ENCODE data around the gene CHST11. TPM values are rescaled to one million over a fixed set of nuclear protein-coding genes. Genes with fewer than 3 reads are reported as not detected.
"Not testable (repeated sequence)": the region's sequence is repeated elsewhere in the genome, so short reads cannot be mapped to it uniquely, and the experiment has no call there.

CHST11 gene
- polyA plus RNA-seq, 10 donors: 1.8 to 3.7 (median 2.5) TPM

GRCh38 chr12:104796475-104796862 lies 339.7 kb downstream of the CHST11 start:
- DNase-seq: no peak

- DNase-seq: no peak
These were observed 342.7 kb downstream of the CHST11 start for GRCh38 chr12:104799458-104799857.

- no peak for DNase-seq
These were observed 344.3 kb downstream of the CHST11 start for GRCh38 chr12:104801005-104801404.

GRCh38 chr12:104801427-104801826 lies 344.7 kb downstream of the CHST11 start:
- no peak for DNase-seq

- no peak for DNase-seq
These were observed 345.5 kb downstream of the CHST11 start for GRCh38 chr12:104802208-104802607.

- peak in 1 of 3 donors; percentile 41 for DNase-seq
These were observed 348.4 kb downstream of the CHST11 start for GRCh38 chr12:104805186-104805585.

GRCh38 chr12:104806194-104806593 lies 349.4 kb downstream of the CHST11 start:
- not testable (repeated sequence) for DNase-seq

- no peak for DNase-seq
These were observed 352.5 kb downstream of the CHST11 start for GRCh38 chr12:104809251-104809650.

- DNase-seq: no peak
These were observed 353.1 kb downstream of the CHST11 start for GRCh38 chr12:104809706-104810385.

Other genes with a start within 250 kb of the CHST11 start
- 10 to 100 TPM; 31.4 to 46.6 (median 39.8) TPM for gene TXNRD1, start 241.2 kb upstream of the CHST11 start, polyA plus RNA-seq (ENCODE audit: insufficient read length in 10 of 10)
- gene EID3, start 153.2 kb upstream of the CHST11 start, polyA plus RNA-seq (ENCODE audit: insufficient read length in 10 of 10): 1 to 10 TPM; 2.0 to 4.3 (median 2.4) TPM

Measured in muscle of back (tissue), 11 donors.